Subcutaneous adipose tissue (tissue), 4 donors: ENCODE results near the gene UBAP2. TPM values are rescaled to one million over a fixed set of nuclear protein-coding genes. Genes with fewer than 3 reads are reported as not detected.

Experiments used
- total RNA-seq, 4 donors: library from RNA; depleted of rRNA; stranded (reverse); fragments of >200 nt; gene quantifications; one replicate each; pipeline ENCODE4 v1.1.0, GENCODE V29; 2016
- TF ChIP-seq, protein P1 (sequence below): fragments of 450-650 bp; IDR thresholded peaks from one replicate; pipeline ENCODE4 v1.5.1; 2016; ENCODE audit warnings: low read depth, mild to moderate bottlenecking, control low read depth, antibody characterized with exemption, moderate library complexity

The UBAP2 gene
- total RNA-seq, 4 donors from 2014 or later: 20.5 to 29.6 (median 22.7) TPM

GRCh38 chr9:33993104-33993503, 55.6 kb downstream of the UBAP2 start:
- TF ChIP-seq, protein P1, sequence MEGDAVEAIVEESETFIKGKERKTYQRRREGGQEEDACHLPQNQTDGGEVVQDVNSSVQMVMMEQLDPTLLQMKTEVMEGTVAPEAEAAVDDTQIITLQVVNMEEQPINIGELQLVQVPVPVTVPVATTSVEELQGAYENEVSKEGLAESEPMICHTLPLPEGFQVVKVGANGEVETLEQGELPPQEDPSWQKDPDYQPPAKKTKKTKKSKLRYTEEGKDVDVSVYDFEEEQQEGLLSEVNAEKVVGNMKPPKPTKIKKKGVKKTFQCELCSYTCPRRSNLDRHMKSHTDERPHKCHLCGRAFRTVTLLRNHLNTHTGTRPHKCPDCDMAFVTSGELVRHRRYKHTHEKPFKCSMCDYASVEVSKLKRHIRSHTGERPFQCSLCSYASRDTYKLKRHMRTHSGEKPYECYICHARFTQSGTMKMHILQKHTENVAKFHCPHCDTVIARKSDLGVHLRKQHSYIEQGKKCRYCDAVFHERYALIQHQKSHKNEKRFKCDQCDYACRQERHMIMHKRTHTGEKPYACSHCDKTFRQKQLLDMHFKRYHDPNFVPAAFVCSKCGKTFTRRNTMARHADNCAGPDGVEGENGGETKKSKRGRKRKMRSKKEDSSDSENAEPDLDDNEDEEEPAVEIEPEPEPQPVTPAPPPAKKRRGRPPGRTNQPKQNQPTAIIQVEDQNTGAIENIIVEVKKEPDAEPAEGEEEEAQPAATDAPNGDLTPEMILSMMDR: no peak

DNA sequence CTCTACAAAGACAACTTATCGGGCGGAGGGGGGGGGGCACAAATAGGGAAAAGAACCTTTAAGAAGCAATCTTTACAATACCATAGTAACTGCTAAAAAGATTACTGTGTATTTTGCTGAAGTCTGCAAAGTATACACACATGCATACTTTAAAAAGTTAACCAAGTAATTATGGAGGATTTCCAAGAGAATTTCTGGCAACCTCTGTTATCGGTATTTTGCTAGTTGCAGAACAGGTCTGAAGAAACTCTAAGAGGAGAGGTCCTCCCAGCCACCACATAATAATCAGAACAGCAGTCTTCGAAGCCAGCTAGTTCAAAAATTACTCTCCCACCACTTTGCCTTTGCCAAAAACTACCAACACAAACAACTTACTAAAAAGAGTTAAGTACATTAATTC, 56.1 kb downstream of the UBAP2 start:
- TF ChIP-seq, protein P1: no peak

GRCh38 chr9:33988219-33988890, 60.3 kb downstream of the UBAP2 start:
- TF ChIP-seq, protein P1: no peak

- TF ChIP-seq, protein P1: no peak
Observed at GRCh38 chr9:33976414-33976813, 72.3 kb downstream of the UBAP2 start.

DNA sequence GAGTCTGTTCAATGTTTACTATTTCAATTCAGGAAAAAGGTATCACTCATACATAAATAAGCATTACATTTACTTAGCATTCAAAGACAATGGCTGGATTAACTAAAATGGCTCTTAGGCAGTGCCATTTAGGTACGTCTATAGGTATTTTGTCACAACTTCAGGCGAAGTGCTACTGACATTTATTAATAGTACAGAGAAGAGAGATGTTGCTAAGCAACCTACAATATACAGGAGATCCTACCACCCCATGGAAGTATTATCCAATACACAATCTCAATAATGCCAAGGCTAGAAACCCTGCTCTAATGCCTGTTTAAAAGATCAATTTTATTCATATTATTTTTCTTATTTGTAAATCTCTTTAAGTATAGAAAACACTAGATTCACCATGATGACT, 76.0 kb downstream of the UBAP2 start:
- TF ChIP-seq, protein P1: no peak

GRCh38 chr9:33964086-33964768, 84.5 kb downstream of the UBAP2 start:
- TF ChIP-seq, protein P1: no peak

- TF ChIP-seq, protein P1: no peak
Observed at GRCh38 chr9:33959725-33960124, 89.0 kb downstream of the UBAP2 start.
